Adipose tissue (tissue), 3 donors: ENCODE results near the gene ZBED6. TPM values are rescaled to one million over a fixed set of nuclear protein-coding genes. Genes with fewer than 3 reads are reported as not detected.
"Not testable (repeated sequence)": the region's sequence is repeated elsewhere in the genome, so short reads cannot be mapped to it uniquely, and the experiment has no call there.

Experiments used
- H3K27ac ChIP-seq: one replicate; pipeline ENCODE4 v1.5.1; 2013; ENCODE audit warnings: low read depth, low read length
- WGBS, 3 donors: extraction: QIAGEN DNeasy Blood & Tissue Kit; methylation state at CpG; one replicate each; pipeline ENCODE4 v1.1.7; 2013; 5-methylcytosine and 5-hydroxymethylcytosine counted together
- polyA plus RNA-seq, 3 donors: library from polyadenylated mRNA; stranded (reverse); fragments of 200-250 nt; gene quantifications; one replicate each; pipeline ENCODE4 v1.2.3, GENCODE V29; 2013
- donor health status: healthy with polysubstance abuse.
- donor health status: Bipolar disorder and iron deficiency.
- donor health status: healthy.

ZBED6 gene
- polyA plus RNA-seq, 3 donors = 1.2 to 3.8 (median 3.5) TPM

GRCh38 chr1:203826175-203826574 lies 30.8 kb downstream of the ZBED6 start:
- 86 to 93% (median 91%) methylated on average over 2 of the region's 2 CpGs for WGBS, 3 donors
- no peak overlapping the region for H3K27ac ChIP-seq

GRCh38 chr1:203828002-203828401 lies 32.6 kb downstream of the ZBED6 start:
- no peak overlapping the region for H3K27ac ChIP-seq
- 83 to 86% (median 85%) methylated on average over 5 of the region's 5 CpGs for WGBS, 3 donors

- WGBS, 3 donors = 7 to 54% (median 33%) methylated on average over 1 of the region's 1 CpG
- H3K27ac ChIP-seq = no peak overlapping the region
Measured at GRCh38 chr1:203828503-203828902, 33.1 kb downstream of the ZBED6 start.

- H3K27ac ChIP-seq = not testable (repeated sequence)
- WGBS, 3 donors = 48 to 90% (median 61%) methylated on average over 5 of the region's 5 CpGs
Measured at GRCh38 chr1:203829247-203829646, 33.8 kb downstream of the ZBED6 start.

- WGBS, 3 donors = 97 to 99% (median 98%) methylated on average over 3 of the region's 3 CpGs
Measured at GRCh38 chr1:203835476-203835875, 40.1 kb downstream of the ZBED6 start.

GRCh38 chr1:203839081-203839480 lies 43.7 kb downstream of the ZBED6 start:
- H3K27ac ChIP-seq = no peak overlapping the region
- WGBS, 3 donors = 59 to 65% (median 62%) methylated on average over 5 of the region's 5 CpGs

More at GRCh38 chr1:203835476-203835875, 40.1 kb downstream of the ZBED6 start:
- no peak overlapping the region for H3K27ac ChIP-seq

- WGBS, 3 donors = 94 to 97% (median 96%) methylated on average over 4 of the region's 4 CpGs
Measured at GRCh38 chr1:203840208-203840808, 44.9 kb downstream of the ZBED6 start.

GRCh38 chr1:203842559-203842876 lies 47.1 kb downstream of the ZBED6 start:
- WGBS, 3 donors = 74 to 100% (median 91%) methylated on average over 2 of the region's 2 CpGs
- H3K27ac ChIP-seq = no peak overlapping the region

More at GRCh38 chr1:203840208-203840808, 44.9 kb downstream of the ZBED6 start:
- H3K27ac ChIP-seq = no peak overlapping the region

GRCh38 chr1:203843435-203843834 lies 48.0 kb downstream of the ZBED6 start:
- H3K27ac ChIP-seq = no peak overlapping the region
- 79 to 87% (median 84%) methylated on average over 1 of the region's 1 CpG for WGBS, 3 donors

Other genes starting within 250 kb of the ZBED6 start
- gene ATP2B4, start 168.8 kb upstream of the ZBED6 start, polyA plus RNA-seq = 10 to 100 TPM; 21.6 to 64.5 (median 35.4) TPM
- under 1 TPM; 0.14 to 0.90 (median 0.24) TPM for gene LAX1, start 30.4 kb upstream of the ZBED6 start, polyA plus RNA-seq
- gene ZC3H11A, start within 50 bp of the ZBED6 start, polyA plus RNA-seq = 10 to 100 TPM; 19.9 to 49.4 (median 40.5) TPM
- gene SNRPE, start 66.0 kb downstream of the ZBED6 start, polyA plus RNA-seq = 100 to 1,000 TPM in 1 of 3 donors, 10 to 100 TPM in 2; 75.1 to 132 (median 85.9) TPM